GM12865 (cell line): Measurements from ENCODE around the gene SLC24A3.

Experiments used
- DNase-seq: peaks from one replicate; pipeline ENCODE4 v3.0.0; 2010; ENCODE audit warnings: low read depth
- H3K4me3 ChIP-seq: 2 replicates; pipeline ENCODE4 v1.5.1; 2011; ENCODE audit warnings: mild to moderate bottlenecking, low read depth, low read length, control low read depth
- TF ChIP-seq, protein P1 (sequence below): IDR thresholded peaks from 2 replicates; pipeline ENCODE4 v1.5.1; 2011; ENCODE audit warnings: low read length, control low read depth, low read depth, inconsistent platforms; ENCODE audit not compliant: insufficient read depth; ENCODE audit errors: missing control alignments

The SLC24A3 gene

DNA sequence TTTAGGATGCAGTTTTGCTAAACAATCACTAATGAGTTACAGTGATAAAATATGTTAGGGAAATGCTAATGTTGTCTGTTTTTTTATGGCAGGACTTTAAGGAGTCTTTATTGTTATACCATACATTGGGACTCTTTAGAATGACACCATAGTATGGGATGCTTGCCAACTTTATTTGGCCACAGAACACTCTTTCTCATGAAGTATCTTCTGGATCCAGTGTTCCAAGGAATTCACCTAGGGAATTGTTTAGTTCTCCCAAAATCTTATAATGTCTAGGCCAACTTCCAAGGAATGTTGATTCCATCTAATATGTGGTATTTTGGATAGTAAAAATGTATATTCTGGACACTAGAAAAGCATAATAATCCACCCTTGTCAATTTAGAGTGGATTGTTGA lies 548.9 kb downstream of the SLC24A3 start:
- H3K4me3 ChIP-seq = no peak overlapping the region
- DNase-seq = no peak
- TF ChIP-seq, protein P1, sequence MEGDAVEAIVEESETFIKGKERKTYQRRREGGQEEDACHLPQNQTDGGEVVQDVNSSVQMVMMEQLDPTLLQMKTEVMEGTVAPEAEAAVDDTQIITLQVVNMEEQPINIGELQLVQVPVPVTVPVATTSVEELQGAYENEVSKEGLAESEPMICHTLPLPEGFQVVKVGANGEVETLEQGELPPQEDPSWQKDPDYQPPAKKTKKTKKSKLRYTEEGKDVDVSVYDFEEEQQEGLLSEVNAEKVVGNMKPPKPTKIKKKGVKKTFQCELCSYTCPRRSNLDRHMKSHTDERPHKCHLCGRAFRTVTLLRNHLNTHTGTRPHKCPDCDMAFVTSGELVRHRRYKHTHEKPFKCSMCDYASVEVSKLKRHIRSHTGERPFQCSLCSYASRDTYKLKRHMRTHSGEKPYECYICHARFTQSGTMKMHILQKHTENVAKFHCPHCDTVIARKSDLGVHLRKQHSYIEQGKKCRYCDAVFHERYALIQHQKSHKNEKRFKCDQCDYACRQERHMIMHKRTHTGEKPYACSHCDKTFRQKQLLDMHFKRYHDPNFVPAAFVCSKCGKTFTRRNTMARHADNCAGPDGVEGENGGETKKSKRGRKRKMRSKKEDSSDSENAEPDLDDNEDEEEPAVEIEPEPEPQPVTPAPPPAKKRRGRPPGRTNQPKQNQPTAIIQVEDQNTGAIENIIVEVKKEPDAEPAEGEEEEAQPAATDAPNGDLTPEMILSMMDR = no peak

DNA sequence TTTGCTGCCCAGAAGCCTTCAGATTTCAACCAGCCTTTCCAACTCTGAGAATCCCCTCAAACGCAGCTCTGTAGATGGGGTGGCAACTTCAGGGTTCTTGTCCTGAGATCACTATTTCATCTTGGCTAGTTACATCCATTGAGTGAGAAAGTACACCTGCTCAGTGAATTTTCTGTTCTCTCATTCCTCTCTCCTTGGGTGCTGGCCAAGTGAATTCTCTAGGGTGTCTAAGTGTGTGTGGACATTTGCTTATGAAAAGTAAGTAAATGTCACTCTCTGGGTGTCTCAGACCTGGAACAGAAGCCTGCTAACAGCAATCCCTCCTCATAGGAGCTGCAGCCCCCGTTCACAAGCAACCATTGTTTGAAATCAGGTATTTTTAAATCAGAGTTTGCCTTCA lies 549.4 kb downstream of the SLC24A3 start:
- TF ChIP-seq, protein P1 = no peak
- DNase-seq = no peak
- no peak overlapping the region for H3K4me3 ChIP-seq

DNA sequence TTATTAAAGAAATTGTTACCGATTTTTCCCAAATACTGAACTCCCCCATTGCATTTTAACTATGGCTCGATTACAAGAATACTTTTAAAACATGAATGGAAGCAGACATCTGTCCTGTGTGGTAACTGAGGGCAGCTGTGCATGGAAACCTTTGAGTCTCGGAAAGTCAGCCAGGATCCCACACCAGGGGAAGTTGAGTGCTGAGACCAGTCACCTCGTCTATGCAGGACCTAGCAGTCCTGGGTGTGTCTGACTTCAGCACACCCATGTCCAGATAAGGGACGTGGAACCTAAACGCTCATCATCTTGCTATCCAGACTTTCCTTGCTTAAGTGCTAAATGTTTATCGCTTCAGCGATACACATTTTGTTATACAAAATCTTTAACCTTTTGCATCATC lies 551.8 kb downstream of the SLC24A3 start:
- TF ChIP-seq, protein P1 = no peak
- no peak for DNase-seq

DNA sequence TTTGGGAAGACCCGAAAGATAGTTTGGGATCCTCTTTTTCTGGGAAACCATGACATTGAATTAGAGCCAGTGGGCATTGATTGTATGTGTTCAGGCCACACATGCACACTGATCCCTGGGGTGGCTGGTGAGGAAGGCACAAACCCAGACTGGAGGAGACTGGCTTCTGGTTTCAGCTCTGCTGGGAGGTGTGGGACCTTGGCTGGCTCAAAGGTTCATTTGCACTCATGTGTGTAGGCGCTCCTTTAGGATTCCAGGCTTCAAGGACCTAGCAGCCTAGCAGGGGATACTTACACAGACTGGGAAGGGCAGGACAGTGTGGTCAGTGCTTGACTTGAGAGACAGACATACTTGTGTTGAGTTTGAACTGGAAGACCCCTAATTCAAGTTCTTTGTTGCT lies 552.8 kb downstream of the SLC24A3 start:
- H3K4me3 ChIP-seq = no peak overlapping the region
- DNase-seq = no peak
- TF ChIP-seq, protein P1 = no peak

More for the DNA sequence above, 551.8 kb downstream of the SLC24A3 start:
- no peak overlapping the region for H3K4me3 ChIP-seq

DNA sequence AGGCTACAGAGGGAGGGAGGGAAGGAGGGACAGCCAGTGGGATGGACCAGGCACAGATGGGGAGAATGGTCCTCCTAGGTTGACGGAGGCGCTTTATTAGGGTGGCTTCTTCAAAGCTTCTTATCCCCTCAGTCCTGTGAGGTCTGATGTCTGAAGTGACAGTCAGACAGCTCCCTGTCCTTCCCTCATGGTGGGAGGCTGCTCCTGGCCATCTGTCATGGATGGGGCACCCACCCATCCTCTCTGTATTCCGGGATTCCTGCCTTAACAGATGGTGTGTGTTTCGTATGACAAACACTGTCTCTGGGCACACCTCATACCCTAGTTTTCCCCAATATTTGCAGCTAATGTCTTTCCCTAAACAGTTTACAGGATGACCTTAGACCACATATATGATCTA lies 553.5 kb downstream of the SLC24A3 start:
- no peak for DNase-seq
- H3K4me3 ChIP-seq = no peak overlapping the region
- TF ChIP-seq, protein P1 = no peak

DNA sequence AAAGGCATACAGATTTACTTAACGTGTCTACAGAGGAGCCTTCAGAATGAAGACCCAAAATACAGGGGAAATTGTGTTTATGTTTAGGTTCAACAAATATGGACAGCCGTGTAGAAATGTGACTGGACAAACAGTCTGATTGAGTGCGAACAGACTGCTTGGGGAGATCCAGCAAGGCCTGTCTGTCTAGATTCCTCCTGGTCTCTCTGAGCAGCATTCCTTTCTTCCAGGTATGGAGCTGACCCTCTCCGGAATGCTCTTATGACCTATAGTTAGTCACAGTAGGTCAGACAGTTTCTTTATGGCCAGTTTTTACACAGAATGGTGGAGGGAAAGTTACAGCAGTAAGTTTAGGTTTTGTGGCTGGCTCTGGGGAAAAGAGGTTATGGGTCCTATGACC lies 554.6 kb downstream of the SLC24A3 start:
- TF ChIP-seq, protein P1 = no peak
- DNase-seq = no peak
- H3K4me3 ChIP-seq = no peak overlapping the region

DNA sequence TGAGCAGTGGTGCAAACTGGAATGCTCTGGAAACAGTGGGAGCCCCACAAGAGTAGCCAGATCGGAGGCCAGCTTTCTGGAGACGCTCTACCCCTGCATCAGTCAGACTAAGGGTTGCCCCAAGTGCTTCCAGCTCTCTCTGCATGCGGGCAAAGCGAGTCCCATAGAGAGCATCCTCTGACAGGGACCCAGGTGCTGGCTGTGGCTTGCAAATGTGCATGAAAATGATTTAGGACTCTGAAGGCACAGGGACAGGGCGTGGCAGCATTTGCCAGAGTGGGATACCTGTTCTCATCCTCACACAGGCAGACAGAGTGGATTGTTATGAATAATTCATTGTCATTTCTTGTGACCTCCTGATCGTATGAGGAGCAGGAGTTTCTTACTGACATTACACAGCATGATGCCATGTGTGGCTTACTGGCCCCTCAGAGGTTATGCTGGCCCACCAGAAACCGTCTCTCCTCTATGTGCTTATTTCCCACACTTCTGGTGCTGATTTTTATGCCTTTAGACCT lies 555.9 kb downstream of the SLC24A3 start:
- TF ChIP-seq, protein P1 = no peak
- no peak overlapping the region for H3K4me3 ChIP-seq
- no peak for DNase-seq
